DND-41 (cell line): Measurements from ENCODE around the gene SULT1A1.

Experiments used
- ATAC-seq: fragments of 200-7000 bp; cut with Tn5 transposase; 3 replicates; pipeline ENCODE4 v1.9.1; 2021; ENCODE audit warnings: low read depth; ENCODE audit not compliant: insufficient read depth
- DNase-seq: peaks from one replicate; pipeline ENCODE4 v3.0.0-alpha.2; 2020
- H2AFZ ChIP-seq: 2 replicates; pipeline ENCODE4 v1.6.0; 2012; ENCODE audit warnings: low read depth, low read length
- H3K27ac ChIP-seq: 2 replicates; pipeline ENCODE4 v1.5.1; 2012; ENCODE audit warnings: low read length, inconsistent platforms
- H3K27me3 ChIP-seq: fragments of 200-600 bp; sonication (generic); 2 replicates; pipeline ENCODE4 v1.6.0; 2012; ENCODE audit warnings: low read length, mild to moderate bottlenecking, inconsistent platforms; ENCODE audit not compliant: insufficient read depth, poor library complexity
- H3K36me3 ChIP-seq: 2 replicates; pipeline ENCODE4 v1.5.1; 2012; ENCODE audit warnings: low read length, inconsistent platforms; ENCODE audit not compliant: insufficient read depth
- H3K4me1 ChIP-seq: 2 replicates; pipeline ENCODE4 v1.5.1; 2012; ENCODE audit warnings: mild to moderate bottlenecking, low read length; ENCODE audit not compliant: insufficient read depth
- H3K4me2 ChIP-seq: 2 replicates; pipeline ENCODE4 v1.6.0; 2012; ENCODE audit warnings: mild to moderate bottlenecking, moderate library complexity, low read length, inconsistent platforms; ENCODE audit not compliant: insufficient read depth
- H3K4me3 ChIP-seq, 2 experiments: fragments of 200-600 bp in 1 of 2; shearing (Covaris generic) in 1 of 2; 2 replicates each; pipeline ENCODE4 v1.5.1; 2012 to 2016; ENCODE audit warnings: inconsistent platforms in 2 of 2, low read length in 2 of 2, mild to moderate bottlenecking in 2 of 2, low read depth in 1 of 2, moderate library complexity in 1 of 2
- H3K79me2 ChIP-seq: 2 replicates; pipeline ENCODE4 v1.6.0; 2012; ENCODE audit warnings: low read length, inconsistent platforms; ENCODE audit not compliant: insufficient read depth
- H3K9ac ChIP-seq: 2 replicates; pipeline ENCODE4 v1.6.0; 2012; ENCODE audit warnings: low read depth, mild to moderate bottlenecking, inconsistent platforms, low read length, moderate library complexity
- H3K9me3 ChIP-seq: 2 replicates; pipeline ENCODE4 v1.5.1; 2012; ENCODE audit warnings: low read length, moderate library complexity, mild to moderate bottlenecking, inconsistent platforms; ENCODE audit not compliant: insufficient read depth, severe bottlenecking
- H4K20me1 ChIP-seq: 2 replicates; pipeline ENCODE4 v1.6.0; 2012; ENCODE audit warnings: low read length; ENCODE audit not compliant: insufficient read depth
- CTCF ChIP-seq: IDR thresholded peaks from 2 replicates; pipeline ENCODE4 v1.5.1; 2012; ENCODE audit warnings: borderline replicate concordance, low read length, moderate library complexity, mild to moderate bottlenecking; ENCODE audit not compliant: poor library complexity, severe bottlenecking; ENCODE audit errors: extremely low read depth
- EZH2 ChIP-seq: IDR thresholded peaks from 3 replicates; pipeline ENCODE4 v1.6.1; 2012; ENCODE audit warnings: borderline replicate concordance, low read depth, mild to moderate bottlenecking, moderate library complexity, low read length, inconsistent platforms; ENCODE audit not compliant: severe bottlenecking

The SULT1A1 gene

GRCh38 chr16:28574925-28575324, 34.9 kb downstream of the SULT1A1 start:
- H3K4me3 ChIP-seq, result no peak overlapping the region
- no peak overlapping the region for H3K4me2 ChIP-seq
- no peaks in the 10 kb centered on the region for H3K4me1 ChIP-seq
- peaks cover 59% of the 10 kb centered on the region for H3K79me2 ChIP-seq
- H4K20me1 ChIP-seq, result peaks cover 31% of the 10 kb centered on the region
- TF ChIP-seq CTCF (no peak), EZH2 (no peak)
- no peak overlapping the region for H3K27ac ChIP-seq
- DNase-seq (no peak), ATAC-seq (no peak)
- no peak overlapping the region for H2AFZ ChIP-seq
- no peaks in the 10 kb centered on the region for H3K9me3 ChIP-seq
- no peaks in the 10 kb centered on the region for H3K27me3 ChIP-seq
- H3K36me3 ChIP-seq, result peaks cover 4% of the 10 kb centered on the region; the same call in 1 of the 2 replicates
- H3K9ac ChIP-seq, result no peak overlapping the region

- Histone ChIP-seq H3K27me3 (no peaks in the 10 kb centered on the region), H3K27ac (no peak overlapping the region), H4K20me1 (peaks cover 33% of the 10 kb centered on the region), H3K4me3 (no peak overlapping the region), H3K9ac (no peak overlapping the region), H3K4me1 (no peaks in the 10 kb centered on the region), H3K9me3 (no peaks in the 10 kb centered on the region), H2AFZ (no peak overlapping the region), H3K36me3 (peaks cover 4% of the 10 kb centered on the region; the same call in 1 of the 2 replicates), H3K4me2 (no peak overlapping the region), H3K79me2 (peaks cover 66% of the 10 kb centered on the region)
- ATAC-seq (no peak), DNase-seq (no peak)
- TF ChIP-seq EZH2 (no peak), CTCF (no peak)
Measured at GRCh38 chr16:28573738-28574718, 35.8 kb downstream of the SULT1A1 start.

- Histone ChIP-seq H3K9me3 (no peaks in the 10 kb centered on the region), H3K4me3 (no peak overlapping the region), H4K20me1 (peaks cover 33% of the 10 kb centered on the region), H3K27me3 (no peaks in the 10 kb centered on the region), H3K79me2 (peaks cover 60% of the 10 kb centered on the region), H2AFZ (no peak overlapping the region), H3K9ac (no peak overlapping the region), H3K4me2 (no peak overlapping the region), H3K4me1 (no peaks in the 10 kb centered on the region), H3K27ac (no peak overlapping the region), H3K36me3 (peaks cover 4% of the 10 kb centered on the region; the same call in 1 of the 2 replicates)
- DNase-seq, result no peak
- TF ChIP-seq CTCF (no peak), EZH2 (no peak)
- ATAC-seq, result no peak
Measured at GRCh38 chr16:28572696-28573510, 36.9 kb downstream of the SULT1A1 start.
